GM19397 (cell line): ENCODE data around the gene PCYT2.
"Not testable (repeated sequence)": the region's sequence is repeated elsewhere in the genome, so short reads cannot be mapped to it uniquely, and the experiment has no call there.

Experiments
- ATAC-seq: cut with Tn5 transposase; IDR thresholded peaks from one replicate; pipeline ENCODE4 v1.9.1; 2021; ENCODE audit warnings: mild to moderate bottlenecking, moderate library complexity; ENCODE audit not compliant: unreplicated experiment

PCYT2 gene

DNA sequence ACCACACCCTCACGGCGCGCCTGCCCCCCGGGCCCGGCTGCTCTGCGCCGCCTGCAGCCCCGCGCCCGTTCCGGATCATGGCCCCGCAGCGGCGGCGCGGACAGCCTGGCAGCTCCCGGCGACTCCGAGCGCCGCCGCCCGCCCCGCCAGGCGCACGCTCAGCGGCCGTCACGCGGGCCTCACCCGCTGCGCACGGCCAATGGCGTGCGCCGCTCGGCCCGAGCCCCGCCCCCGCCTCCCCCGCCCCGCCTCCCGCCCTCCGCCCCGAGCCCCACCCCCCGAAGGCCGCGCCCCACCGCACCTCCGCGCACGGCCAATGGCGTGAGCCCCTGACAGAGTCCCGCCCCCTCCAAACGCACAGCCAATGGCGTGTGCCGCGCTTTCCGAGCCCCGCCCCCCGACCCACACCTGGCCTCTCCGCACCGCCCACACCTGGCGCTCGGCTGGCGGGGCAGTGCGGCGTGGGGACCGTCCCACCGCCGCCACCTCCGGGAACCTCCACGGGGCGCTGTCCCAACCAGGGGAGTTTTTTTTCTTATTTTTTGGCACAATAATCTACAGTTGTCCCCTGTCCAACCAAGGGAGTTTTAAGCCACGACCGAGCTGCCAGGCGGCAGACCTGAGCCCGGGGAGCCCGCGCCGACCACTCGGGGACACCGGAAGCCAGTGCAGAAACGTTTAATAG lies at the start of gene PCYT2:
Gene PCYT2, minus strand, starts transcription at position 123 of the 685 bp plus-strand sequence. Its CDS starts 44 bp downstream, at position 79.
- peak; percentile 77 for ATAC-seq

DNA sequence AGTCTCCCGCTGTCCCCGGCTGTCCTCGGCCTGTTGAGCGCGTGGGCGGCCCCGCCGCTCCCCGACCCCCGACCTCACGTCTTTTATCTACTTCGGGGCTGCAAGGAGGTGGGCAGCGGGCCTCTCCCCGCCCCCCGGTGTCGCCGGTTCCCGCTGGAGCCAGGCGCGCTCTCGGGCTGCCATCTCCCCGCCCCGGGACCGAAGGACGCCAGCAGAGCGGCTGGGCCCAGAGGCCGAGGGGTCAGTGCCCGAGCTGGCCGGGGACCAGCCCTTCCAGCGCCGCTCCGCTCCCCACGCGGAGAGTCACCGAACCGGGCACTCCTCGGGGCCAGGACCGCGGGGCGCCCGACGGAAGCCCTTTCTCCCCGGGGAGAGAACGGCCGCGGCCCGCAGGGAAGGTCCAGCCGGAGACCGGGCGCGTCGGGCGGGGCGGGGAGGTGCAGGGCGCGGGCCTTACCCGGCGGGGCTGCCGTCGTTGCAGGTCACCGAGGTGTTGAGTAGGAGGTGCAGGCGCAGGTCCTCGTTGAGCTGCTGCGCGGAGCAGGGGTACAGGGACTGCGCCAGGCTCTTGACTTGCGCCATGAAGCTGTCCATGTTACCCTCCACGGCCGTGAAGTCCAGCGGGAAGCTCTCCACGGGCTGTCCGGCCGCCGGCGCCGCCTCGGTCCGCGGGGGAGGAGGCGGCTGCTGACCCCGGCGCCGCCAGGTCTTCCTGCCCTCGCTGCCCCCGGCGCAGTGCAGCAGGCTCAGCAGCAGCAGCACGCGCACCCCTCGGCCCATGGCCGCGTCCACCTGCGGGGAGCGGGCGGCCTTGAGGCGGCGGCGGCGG lies 49.1 kb upstream of the PCYT2 start:
- no peak for ATAC-seq

DNA sequence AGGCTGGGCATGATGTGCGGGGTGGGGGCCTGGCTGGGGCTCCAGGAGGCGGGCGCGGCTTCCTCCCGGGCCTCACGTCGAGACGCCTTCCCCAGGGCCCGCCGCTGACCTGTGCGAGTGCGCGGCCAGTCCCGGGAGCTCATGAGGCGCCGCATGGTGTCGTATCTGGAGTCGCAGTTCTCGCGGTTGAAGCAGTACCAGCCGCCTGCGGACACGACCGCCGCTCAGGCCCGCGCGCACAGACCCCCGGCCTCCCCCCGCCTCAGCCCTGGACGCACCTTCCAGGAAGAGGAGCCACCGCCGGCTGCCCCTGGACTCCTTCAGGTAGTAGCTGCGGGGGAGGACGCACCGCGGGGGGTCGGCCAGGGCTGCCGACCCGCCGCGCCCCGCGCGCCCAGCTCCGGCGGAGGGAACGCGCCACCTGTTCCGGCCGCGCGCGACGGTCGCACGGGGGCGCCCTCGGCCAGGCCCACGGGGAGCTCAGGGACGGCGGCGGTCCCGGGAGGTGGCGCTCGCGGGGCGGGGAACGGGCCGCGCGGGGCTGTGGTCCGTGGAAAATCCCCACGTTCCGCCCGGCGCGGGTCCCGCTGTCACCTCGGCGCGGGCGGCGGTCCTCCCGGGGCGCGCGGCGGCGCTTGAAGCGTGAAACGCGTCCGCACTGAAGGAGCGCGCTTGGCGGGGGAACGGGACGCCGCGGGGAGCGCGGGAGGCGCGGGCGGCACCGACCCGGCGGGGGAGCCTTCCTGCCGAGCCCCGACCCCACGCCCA lies 48.3 kb upstream of the PCYT2 start:
- ATAC-seq, result no peak

DNA sequence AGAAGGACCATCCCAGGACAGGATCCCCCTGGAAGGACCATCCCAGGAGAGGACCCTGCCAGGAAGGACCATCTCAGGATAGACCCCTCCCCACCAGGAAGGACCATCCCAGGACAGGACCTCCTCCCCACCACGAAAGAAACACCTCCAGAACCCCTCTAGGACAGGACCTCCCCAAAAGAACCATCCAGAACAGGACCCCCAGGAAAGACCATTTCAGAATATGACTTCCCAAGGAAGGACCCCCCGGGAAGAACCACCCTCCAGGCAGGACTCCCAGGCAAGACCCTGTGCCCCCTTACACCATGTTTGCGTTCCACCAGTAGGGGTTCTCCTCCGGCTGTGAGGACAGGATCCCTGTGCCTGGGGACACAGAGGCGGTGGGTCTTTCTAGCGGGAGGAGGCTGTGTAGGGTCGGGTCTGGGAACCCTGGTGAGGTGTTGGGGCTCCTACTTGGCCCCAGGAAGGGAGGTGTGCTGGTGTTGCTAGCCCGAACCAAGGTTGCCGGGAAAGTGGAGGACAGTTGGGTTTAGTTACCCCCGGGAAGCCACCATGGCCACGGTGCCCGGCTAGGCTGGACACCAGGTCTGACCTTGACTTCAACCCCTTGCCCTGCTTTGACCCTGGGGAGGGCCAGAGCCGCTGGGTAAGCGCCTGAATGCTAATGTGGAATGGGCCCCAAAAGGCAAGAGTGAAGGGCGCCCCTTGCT lies 47.6 kb upstream of the PCYT2 start:
- no peak for ATAC-seq

DNA sequence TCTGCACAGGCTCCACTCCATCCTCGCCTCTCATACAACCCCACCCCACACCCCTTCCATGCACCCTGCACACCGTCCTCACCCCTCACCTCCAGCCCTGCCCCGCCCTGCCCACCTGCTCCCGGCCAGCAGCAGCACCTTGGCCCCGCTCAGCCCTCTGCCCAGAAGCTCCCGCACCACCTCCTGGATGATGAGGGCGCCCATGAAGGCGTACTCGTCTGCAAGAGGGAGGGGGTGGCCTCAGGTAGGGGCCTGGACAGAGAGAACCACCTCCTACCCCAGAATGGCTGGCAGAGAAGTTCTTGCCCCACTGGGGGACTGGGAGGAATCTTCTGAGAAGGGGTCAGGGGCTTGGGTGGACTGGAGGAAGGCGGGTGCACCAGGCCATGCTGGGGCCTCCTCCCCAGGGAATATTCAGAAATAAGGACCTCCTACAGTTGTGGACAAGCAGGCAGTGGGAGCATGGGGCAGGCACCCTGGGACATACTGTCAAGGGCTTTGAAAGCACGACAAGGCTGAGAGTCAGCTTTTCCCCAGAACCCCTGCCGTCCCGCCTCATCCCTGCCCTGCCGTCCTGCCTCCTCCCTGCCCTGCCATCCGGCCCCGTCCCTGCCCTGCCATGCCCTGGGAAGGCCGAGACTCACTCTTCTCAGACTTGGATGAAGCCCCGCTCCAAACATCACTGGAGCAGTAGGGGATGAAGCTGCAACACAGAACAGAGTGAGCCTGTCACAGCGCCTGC lies 46.7 kb upstream of the PCYT2 start:
- no peak for ATAC-seq

DNA sequence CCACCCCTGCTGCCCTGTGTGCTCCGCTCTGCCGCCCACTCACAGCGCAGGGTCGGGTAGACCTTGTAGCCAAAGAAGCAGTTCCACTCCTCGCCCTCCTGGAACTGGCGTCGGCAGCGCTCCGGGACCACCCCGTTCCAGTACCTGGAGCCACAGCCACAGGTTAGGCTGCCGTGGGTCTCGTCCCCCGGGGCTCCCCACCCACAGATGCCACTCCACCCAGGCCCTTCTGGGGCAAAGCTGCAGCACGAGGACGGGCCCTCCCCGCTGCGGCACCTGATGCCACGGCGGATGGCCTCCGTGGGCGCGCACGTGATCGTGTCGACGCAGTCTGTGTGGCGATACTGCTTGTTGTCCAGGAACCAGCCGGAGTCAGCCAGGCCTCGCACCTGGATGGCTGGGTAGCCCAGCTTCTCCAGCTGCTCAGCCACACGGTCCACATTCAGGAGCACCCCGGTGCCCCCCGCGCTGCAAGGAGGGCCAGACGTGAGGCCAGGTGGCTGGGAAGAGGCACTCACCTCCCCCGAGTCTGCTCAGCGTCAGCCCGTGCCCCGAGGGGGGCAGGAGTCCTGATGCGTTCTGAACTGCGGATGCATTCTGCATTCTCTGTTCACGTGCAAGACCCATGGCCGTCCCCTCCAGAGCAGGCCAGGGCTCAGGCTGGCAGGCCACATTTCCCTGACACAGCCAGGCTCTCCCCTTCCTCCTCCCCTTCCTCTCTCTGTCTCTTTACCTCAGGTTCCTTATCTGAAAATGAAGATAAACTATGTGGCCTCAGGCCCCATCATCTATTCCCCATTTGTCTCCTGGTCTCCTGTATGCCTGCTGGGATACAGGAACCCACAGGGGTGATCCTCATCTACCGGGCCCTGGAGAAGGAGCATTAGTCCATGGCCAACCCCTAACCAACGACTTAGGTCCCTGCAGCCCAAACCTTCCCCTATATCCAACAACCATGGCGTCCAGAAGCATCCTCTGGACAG lies 45.7 kb upstream of the PCYT2 start:
- ATAC-seq, result no peak

DNA sequence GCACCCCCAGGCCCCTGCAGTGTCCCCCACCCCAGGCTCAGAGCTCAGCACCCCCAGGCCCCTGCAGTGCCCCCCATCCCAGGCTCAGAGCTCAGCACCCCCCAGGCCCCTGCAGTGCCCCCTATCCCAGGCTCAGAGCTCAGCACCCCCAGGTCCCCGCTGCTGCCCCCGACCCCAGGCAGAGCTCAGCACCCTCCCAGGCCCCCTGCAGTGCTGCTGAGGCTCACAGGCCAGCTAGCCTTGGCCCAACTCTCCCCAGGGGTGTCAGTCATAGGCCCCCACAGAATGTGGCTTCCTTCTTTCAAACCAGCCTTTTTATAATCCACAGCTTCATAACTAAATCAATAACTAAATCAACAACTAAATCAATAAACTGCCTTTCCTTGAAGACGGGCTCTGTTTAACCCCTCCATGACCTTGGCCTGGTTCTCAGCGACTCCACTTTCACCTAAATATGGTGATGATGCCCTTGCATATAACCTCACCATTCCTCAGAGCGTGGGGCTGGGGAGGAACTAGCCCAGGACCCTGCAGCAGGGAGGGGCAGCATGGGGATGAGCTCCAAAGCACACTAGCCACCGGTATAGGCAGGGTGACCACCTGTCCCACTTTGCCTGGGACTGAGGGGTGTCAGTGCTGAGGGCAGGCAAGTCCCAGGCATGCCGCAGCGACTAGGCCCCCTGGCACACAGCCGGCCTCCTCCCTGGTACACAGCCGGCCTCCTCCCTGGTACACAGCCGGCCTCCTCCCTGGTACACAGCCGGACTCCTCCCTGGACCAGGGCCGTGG lies 44.8 kb upstream of the PCYT2 start:
- ATAC-seq, result no peak

DNA sequence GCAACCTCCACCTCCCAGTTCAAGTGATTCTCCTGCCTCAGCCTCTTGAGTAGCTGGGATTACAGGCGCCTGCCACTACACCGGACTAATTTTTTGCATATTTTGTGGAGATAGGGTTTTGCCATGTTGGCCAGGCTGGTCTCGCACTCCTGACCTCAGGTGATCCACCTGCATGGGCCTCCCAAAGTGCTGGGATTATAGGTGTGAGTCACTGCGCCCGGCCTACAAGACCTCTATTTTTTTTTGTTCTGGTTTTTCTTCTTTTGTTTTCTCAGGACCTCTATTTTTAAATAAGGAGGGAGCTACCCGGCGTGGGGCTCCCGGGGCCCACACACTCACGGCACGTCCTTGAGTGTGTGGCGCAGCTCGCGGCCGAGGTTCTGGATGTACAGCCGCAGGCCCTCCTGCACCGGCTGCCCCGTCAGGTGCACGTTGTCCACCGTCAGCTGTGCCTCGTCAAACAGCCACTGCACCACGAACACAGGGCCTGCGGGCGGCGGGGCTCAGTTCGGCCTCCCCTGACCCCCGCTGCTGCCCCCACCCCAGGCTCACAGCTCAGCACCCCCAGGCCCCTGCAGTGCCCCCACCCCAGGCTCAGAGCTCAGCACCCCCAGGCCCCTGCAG lies 44.0 kb upstream of the PCYT2 start:
- ATAC-seq, result no peak

DNA sequence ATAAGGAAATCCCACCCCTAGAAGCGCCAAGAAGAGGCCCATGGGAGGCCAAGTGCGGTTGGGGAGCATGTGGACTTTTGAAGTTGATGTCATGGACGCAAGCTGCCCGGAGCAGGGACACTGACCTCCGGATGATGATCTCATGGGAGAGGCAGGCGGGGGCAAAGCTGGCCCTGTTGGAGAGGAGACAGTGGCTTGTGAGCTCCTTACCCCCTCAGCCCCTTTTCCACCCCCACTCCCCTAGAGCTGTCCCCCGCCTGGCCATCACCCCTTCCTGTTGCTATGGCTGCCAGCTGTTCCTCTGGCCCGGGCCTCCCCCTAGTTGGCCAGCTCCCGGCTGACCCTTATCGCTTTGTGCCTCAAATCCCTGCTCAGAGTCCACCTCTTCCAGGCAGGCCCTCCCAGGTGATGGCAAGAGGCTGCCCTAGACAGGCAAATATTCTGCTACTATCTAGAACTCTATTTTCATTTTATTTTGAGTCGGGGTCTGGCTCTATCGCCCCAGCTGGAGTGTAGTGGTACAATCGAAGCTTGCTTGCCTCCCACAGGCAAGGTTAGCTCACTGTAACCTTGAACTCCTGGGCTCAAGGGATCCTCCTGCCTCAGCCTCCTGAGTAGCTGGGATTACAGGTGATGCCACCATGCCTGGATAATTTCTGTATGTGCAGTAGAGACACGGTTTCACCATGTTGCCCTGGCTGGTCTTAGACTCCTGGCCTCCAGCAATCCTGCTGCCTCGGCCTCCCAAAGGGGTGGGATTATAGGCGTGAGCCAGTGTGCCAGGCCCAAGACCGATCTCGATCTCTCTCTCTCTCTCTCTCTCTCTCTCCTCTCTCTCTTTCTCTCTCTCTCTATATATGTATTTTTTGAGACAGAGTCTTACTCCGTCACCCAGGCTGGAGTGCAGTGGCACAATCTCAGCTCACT lies 43.2 kb upstream of the PCYT2 start:
- no peak for ATAC-seq

DNA sequence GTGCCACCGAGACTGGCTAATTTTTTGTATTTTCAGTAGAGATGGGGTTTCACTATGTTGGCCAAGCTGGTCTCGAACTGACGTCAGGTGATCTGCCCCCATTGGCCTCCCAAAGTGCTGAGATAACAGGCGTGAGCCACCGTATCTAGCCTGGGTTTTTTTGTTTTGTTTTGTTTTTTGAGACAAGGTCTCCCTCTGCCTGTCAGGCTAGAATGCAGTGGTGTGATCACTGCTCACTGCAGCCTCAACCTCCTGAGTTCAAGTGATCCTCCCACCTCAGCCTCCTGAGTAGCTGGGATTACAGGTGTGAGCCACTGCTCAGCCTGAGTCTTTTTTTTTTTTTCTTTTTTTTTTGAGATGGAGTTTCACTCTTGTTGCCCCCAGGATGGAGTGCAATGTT lies 42.2 kb upstream of the PCYT2 start:
- ATAC-seq, result not testable (repeated sequence)

DNA sequence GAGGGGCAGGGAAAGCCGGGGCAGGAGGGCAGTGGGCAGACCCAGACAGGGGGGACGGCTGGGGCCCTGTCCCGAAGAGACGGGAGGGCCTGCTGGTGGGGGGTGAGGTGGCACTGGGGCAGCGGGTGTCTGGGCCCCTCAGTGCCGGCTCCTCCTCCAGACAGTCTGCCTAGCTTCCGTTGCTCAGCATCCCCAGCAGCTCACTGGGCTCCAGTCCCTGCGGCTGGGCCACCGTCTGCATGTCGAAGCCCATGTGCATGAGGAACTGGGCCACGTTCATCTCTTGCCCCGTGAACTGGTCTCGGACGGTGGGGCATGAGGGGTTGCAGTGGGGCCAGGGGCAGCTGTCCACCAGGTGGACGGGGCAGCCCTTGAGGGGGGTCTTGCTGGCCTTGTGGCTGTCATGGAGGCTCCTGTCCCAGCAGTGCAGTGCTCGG lies 41.6 kb upstream of the PCYT2 start:
- no peak for ATAC-seq

DNA sequence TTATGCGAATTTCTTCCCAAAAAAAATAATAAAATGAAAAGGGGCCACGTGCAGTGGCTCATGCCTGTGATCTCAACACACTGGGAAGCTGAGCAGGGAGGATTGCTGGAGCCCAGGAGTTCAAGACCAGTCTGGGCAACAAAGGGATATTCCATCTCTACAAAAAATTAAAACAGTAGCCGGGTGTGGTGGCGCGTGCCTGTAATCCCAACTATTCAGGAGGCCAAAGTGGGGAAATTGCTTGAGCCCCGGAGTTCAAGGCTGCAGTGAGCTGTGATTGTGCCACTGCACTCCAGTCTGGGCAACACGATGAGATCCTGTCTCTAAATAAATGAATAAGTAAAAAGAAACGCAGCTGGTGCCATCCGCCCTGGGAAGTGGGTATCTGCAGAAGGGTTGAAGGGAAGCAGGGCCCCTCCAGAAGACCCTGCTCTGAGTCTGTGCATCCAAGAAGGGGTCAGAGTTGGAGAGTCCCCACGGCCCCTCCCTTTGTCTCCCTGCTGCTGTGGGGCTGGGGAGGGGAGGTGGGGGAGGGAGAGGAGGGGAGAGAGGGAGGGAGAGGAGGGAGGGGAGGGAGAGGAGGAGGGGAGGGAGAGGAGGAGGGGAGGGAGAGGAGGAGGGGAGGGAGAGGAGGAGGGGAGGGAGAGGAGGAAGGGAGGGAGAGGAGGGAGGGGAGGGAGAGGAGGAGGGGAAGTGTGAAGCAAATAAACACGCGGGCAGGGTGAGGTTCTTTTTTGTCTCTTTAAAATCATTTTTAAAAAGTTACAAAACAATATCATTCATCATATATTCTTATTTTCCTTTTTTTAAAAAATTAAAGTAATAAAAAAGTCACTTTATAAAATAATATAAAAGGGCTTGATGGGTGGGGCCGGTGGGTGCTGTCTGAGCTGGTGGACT lies 40.8 kb upstream of the PCYT2 start:
- ATAC-seq, result no peak

DNA sequence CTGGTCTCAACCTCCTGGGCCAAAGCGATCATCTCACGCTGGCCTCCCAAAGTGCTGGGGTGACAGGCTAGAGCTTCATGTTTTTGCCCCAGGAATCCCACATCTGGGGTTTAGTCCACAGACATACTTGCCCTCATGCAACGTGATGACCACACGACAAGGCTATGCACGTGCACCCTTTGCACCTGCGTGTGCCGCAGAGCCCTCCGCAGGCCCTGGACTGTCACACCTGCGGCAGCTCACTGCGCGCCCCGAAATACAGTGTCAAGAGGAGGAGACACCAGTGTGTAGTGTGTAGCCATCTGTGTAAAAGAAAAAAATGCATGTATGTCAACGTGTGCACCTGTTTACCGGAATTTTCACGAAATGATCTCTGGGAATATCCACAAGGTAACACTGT lies 39.3 kb upstream of the PCYT2 start:
- no peak for ATAC-seq

DNA sequence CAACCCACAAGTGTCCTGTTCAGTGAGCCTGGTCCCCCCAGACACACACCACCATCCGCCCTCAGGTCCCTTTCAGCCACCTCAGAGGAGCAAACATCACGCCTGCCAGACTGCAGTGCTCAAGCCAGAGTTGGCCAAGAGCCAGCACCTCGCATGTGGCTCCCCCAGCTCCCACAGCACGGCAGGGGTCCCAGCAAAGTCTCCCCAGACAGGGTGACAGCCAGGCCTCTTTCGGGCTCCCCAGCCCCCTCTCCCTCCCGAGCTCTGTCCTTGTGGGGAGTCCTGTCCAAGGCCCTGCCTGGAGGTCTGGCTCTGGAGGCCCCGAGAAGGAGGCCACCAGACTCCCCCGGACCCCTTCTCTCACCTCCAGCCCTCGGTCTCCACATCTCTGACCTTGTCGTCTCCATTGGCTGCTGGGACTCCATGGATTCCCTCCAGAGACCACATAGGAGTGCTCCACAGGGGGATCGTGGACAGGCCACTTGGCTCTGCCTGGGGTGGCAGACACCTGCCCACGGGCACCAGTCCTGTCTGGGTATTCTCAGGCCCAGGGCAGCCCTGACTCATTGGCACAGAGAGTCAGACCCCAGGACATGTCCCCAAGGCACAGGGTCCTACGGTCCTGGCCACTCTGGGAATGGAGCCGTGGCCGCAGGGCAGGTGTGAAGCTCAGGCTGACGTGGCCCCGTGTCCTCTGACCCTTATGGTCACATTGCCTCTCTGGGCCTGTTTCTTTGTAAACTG lies 37.6 kb upstream of the PCYT2 start:
- no peak for ATAC-seq

DNA sequence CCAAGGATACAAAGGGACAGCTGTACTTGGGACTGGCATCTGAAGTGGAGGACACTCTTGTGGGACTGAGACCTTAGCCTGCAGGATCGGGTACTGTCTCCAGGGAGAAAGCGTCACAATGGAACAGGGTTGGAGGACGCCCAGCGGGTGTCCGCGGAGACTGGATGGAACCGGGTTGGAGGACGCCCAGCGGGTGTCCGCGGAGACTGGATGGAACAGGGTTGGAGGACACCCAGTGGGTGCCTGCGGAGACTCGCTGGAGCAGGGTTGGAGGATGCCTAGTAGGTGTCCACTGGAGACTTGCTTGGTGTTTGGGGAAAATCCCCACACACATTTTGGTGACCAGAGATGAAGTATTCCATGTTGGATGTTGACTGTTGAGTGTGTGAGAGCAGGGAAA lies 36.0 kb upstream of the PCYT2 start, which contains the start of gene MYADML2:
Gene MYADML2, minus strand, starts transcription at position 45 of the 400 bp plus-strand sequence. CDS start 5,492 bp downstream, outside the sequence.
- ATAC-seq, result no peak
